ENCODE data around the gene SESTD1.
A peak's percentile ranks its signal among the peaks of the same experiment; 100 is the strongest.

SESTD1 gene

GRCh38 chr2:179191110-179191509, 73.5 kb downstream of the SESTD1 start:
- DNase-seq (ENCODE audit: low spot score), result no peak

GRCh38 chr2:179186126-179186525, 78.5 kb downstream of the SESTD1 start:
- no peak for DNase-seq (ENCODE audit: low spot score)

- no peak for DNase-seq (ENCODE audit: low spot score)
Measured at GRCh38 chr2:179184610-179185009, 80.0 kb downstream of the SESTD1 start.

- no peak for DNase-seq (ENCODE audit: low spot score)
Measured at GRCh38 chr2:179181002-179181401, 83.6 kb downstream of the SESTD1 start.

- DNase-seq (ENCODE audit: low spot score), result no peak
Measured at GRCh38 chr2:179180242-179180641, 84.4 kb downstream of the SESTD1 start.

DNA sequence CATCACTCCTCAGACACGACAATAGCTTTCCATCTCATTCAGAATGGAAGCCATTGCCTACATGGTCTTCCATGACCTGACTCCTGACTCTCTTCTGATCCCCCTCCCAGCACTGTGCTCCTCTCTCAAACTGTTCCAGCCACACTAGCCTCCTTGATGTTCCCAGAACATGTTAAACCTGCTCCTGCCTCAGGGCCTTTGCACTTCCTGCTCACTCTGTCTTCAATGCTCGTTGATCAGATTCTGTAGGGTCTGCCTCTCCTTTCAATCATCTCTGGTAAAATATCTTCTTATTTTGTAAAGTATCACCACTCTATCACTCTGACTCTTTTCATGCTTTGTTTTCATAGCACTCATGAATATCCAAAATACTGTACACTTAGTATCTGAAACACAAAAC, 84.9 kb downstream of the SESTD1 start:
- no peak for DNase-seq (ENCODE audit: low spot score)

- no peak for DNase-seq (ENCODE audit: low spot score)
Measured at GRCh38 chr2:179177694-179178093, 86.9 kb downstream of the SESTD1 start.

- DNase-seq (ENCODE audit: low spot score), result no peak
Measured at GRCh38 chr2:179174240-179174639, 90.4 kb downstream of the SESTD1 start.

DNA sequence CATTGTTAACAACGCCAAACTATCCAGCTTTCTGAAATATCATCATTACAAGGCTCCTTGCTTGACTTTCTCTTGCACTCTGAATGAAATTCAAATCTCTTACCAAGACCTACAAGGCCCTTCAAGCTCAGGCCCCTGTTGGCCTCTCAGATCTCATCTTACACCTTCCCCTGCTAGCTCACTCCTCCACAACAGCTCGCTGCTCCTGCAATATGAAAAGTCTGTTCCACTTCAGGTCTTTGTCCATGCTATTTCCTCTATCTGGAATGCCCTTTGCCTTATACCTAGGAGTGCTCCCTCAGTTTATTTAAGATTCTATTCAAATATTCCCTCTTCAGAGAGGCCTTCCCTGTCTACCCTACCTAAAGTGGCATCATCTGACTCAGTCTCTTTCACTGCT, 91.7 kb downstream of the SESTD1 start:
- DNase-seq (ENCODE audit: low spot score), result no peak

GRCh38 chr2:179171371-179171770, 93.3 kb downstream of the SESTD1 start:
- DNase-seq (ENCODE audit: low spot score), result no peak

DNA sequence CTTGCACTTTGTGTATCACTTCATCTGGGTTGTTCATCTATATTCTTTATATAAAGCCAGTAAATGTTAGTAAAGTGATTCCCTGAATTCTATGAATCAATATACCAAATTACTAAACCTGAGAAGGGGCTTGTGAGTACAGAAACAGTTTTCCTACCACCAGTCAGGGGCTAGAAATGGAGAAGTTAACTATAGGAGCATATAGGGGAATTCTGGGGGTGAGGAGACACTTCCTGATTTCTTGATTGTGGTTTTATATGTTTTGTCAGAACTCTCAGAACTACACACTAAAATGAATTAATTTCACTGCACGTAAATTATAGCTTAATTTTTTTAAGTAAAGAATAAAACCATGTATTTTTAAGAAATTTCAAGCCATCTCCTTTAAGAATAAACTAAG, 93.7 kb downstream of the SESTD1 start:
- DNase-seq (ENCODE audit: low spot score), result no peak

DNA sequence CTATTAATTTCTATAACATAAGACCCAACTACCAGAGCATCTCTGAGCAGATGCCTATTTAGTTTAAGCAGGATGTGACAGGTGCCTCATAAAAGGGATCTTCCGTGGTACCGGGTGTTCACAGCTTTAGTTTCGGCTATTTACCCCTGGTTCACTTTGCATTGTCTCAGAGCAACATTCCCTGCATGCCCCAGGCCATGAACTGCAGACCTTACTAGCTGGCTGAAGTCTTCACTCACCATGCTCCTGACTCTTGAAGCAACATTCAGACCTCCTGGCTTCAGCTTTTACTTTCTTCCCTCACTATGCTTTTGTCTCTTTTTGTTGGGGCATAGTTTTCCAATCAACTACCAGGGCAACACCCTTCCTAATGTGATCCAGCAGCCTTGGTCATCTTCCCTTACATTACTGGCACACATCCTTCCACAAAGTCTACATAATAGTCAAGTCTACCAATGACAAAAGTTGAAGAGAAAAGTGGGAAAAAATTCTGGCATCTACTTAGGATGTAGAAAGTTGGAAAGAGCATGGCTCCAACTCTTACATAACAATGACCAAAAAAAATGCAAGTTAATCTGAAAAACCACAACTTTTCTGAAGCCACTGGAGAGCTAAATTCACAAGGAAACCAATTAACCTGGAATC, 99.2 kb downstream of the SESTD1 start:
- no peak for DNase-seq (ENCODE audit: low spot score)

DNA sequence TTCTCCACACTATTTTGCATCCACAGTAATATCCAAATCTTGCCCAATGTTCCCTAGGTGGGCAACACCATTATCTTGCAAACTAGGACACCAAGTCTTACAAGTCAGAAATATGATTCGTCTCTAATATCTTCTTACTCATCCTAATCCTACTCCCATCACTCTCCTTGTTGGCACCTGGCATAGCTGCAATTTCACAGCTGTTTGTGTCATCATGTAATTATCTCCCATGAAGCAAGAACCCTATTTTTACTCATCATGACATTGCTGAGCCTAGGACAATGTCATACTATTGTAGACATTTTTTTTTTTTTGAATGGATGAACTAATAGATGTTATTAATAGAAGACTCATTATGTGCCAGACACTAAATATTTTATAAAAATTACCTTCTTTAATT, 123.4 kb downstream of the SESTD1 start:
- DNase-seq (ENCODE audit: low spot score), result no peak

- DNase-seq (ENCODE audit: low spot score), result no peak
Measured at GRCh38 chr2:179140571-179140970, 124.1 kb downstream of the SESTD1 start.

GRCh38 chr2:179139506-179139905, 125.1 kb downstream of the SESTD1 start:
- DNase-seq (ENCODE audit: low spot score), result no peak

- no peak for DNase-seq (ENCODE audit: low spot score)
Measured at GRCh38 chr2:179137200-179137759, 127.4 kb downstream of the SESTD1 start.

GRCh38 chr2:179133016-179133415, 131.6 kb downstream of the SESTD1 start:
- no peak for DNase-seq (ENCODE audit: low spot score)

GRCh38 chr2:179132076-179132475, 132.6 kb downstream of the SESTD1 start:
- DNase-seq (ENCODE audit: low spot score), result no peak

DNA sequence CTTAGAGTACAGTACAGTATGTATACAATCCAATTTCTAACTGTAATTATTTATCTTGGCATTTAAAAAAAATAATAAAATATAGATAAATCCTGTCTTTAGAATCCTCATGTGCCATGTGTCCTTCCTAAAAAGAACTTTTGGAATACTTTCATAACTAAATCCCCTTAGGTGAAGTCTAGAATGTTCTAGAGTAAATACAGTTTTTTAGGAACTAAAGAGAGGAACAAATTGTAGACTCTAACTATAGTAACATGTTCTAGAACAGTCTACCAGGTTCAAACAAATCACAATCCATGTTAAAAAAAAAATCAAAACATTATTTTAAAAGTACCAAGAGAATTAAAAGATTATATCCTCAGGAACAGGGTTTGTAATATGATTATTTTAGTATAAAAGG, 134.1 kb downstream of the SESTD1 start:
- DNase-seq (ENCODE audit: low spot score), result no peak

DNA sequence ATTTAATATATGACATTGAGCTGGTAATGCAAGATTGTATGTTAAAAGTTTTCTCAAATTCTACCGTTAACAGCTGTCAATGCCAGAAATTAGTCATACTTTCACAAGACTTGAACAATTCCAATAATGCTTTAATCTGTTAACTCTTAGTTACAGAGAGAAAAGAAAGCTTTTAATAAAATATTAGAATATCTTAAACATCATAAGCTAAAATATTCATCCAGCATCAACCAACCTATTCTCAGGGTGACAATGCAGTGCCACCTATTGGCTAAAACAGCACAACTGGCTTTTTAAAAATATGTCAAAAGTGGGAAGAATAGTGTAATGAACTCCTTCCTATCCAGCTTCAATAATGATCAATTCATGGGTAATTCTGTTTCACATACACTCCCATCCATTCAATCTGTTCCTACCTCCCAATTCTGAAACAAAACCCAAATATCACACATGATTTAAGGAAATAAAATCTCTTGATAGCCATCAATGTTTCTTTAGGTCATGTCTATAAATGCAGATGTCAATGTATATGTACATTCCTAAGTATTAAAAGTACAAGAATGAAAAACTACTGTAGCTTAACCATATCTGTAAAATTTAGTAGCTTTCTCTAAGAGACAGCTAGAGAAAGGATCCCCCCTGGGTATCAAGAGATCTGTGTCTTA, 134.9 kb downstream of the SESTD1 start:
- peak; percentile 30 for DNase-seq (ENCODE audit: low spot score)

DNA sequence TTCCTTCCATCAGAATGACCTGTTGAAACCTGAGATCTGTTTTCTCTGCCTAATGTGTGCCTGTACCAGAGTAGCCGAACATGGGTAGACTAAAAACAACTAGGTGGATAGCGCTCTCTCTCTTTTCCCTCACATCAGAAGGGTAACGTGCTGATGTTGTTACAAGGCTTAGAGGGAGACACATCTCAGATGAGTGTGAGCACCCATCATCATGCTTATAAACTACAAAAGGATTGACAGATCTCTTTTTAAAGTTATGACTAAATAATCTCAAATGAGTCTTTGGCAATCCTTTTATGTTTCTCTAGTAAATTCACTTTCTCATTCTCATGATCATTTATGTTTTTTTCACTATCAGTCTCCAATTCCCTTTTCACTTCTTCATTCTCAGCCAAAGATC, 139.2 kb downstream of the SESTD1 start:
- no peak for DNase-seq (ENCODE audit: low spot score)

DNA sequence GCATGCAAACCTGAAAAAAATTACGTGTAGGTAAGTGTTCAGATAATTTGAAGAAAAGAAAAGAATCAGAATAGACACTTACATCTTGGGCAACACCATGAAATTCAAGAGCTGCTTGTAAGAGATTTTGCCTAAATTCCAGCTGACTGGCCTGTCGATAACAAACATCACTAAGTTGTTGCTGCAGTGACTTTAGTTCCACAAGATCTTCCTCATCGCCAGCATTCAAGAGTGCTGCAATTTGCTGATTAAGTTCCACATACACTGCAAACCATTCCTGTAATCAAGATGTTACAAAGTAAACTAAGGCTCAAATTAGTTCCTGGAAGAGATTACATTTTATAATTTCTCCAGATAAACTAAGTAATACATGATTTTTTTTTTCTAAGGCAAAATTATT, 140.3 kb downstream of the SESTD1 start:
- no peak for DNase-seq (ENCODE audit: low spot score)

DNA sequence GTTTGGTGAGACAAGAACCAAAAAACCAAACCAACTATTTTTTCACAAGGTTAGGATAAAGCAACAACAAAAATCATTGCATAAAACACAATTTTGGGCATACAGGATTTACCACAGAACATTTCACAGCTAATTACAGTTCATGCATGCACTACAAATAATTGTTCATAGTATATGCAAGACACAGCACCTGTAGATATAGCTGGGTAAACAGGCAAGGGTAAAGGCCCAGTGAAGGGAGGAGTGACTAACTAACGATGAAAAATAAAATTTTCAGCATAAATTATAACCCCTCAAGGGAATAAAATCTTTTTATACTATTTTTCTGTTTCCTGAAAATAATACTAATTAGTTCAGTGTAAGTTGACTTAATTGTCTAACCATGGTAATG, 141.4 kb downstream of the SESTD1 start:
- no peak for DNase-seq (ENCODE audit: low spot score)

GRCh38 chr2:179107737-179108136, 156.9 kb downstream of the SESTD1 start:
- DNase-seq (ENCODE audit: low spot score), result peak; percentile 20
